Posterior cingulate gyrus (tissue), 11 donors: ENCODE data around the gene TOE1.
A peak's percentile ranks its signal among the peaks of the same experiment; 100 is the strongest.
"Not testable (repeated sequence)": the region's sequence is repeated elsewhere in the genome, so short reads cannot be mapped to it uniquely, and the experiment has no call there.

Experiments used
- DNase-seq, 10 donors: peaks; one replicate each; pipeline versions ENCODE4 v3.0.0 to v3.0.0-alpha.2; 2020 to 2021; ENCODE audit warnings: mixed read lengths in 3 of 10
- intact Hi-C: fragments of 100-400 bp; cut with DNase I; formaldehyde crosslinking; loops from one replicate; pipeline ENCODE4 v1.15.1; 2023

Gene TOE1

DNA sequence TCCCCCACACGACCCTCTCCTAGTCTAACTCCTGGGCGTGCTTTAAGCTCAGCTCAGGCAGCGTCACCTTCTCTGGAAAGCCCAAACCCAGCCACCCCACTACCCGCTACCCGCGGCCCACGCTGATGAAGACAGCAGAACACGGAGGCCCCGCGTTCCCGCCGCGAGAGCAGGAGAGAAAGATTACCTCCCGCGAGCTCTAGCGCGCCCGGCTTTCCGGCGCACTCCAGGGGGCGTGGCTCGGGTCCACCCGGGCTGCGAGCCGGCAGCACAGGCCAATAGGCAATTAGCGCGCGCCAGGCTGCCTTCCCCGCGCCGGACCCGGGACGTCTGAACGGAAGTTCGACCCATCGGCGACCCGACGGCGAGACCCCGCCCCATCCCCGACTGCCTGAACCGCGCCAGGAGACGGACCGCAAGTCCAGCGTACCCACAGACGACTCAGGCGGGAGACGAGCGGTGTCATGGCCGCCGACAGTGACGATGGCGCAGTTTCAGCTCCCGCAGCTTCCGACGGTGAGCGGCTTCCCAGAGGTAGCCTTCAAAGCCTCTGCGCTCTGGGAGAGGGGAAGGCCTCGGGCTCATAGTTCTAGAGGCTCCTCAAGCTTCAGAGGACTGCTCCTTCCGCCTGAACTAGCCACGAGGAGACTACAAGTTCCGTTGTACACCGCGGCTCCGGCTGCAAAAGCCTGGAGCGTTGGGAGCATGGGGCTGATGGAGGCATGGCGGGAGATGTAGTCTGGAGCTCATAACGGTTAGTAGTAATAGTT is at the start of gene TOE1, which contains the start of gene MUTYH:
Gene TOE1, plus strand, starts transcription at position 382 of the 770 bp plus-strand sequence. Its CDS starts 83 bp downstream, at position 465.
Gene MUTYH, minus strand, starts transcription at position 652 of the 770 bp plus-strand sequence. CDS start 5,935 bp downstream, outside the sequence.
- intact Hi-C loops, result loop anchor here (1.0 to 5.0 kb wide), 2 partner anchors 37 to 152 kb away; partner anchors contain the start of gene TESK2
- DNase-seq, result peak; percentile 80 to 98 (median 89)

- intact Hi-C loops, DNase-seq: not testable (repeated sequence)
Observed at GRCh38 chr1:45291002-45291401, 49.0 kb upstream of the TOE1 start.

DNA sequence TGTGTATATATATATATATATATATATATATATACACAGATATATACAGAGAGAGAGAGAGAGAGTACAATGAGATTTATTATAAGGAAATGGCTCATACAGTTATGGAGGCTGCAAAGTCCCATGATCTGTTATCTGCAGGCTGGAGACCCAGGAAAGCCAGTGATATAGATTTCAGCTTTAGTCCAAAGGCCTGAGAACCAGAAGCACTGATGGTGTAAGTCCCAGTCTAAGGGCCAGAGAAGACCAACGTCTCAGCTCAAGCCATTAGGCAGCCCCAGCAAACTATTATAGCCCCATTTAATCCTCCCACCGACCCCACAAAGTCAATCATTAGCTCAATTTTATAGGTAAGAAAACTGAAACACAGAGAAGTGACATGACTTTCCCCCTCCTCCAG is 48.3 kb upstream of the TOE1 start:
- DNase-seq, result no peak
- intact Hi-C loops, result no loop called here

- intact Hi-C loops, result no loop called here
- DNase-seq, result peak in 2 of 10 donors; percentile 28 to 36
Observed at GRCh38 chr1:45297666-45298356, 42.2 kb upstream of the TOE1 start.

DNA sequence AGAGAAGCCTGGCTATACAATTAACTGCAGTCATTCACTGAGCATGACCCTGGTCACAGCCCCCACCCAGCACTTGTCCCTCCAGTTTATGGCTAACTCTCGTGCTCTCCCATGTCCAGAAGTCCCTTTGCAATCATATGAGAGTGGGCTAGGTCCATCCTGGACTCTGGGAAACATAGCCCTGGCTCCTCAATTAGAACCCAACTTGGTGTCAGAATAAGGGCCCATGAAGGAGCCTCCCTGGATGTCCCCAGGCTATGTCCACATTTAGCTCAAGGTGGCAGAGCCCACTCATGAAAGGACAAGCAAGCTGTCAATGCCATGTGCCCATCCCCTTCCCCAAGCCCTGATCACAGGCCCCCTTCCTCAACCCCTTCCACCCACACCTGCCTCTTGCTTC is 40.7 kb upstream of the TOE1 start:
- intact Hi-C loops, result no loop called here
- no peak for DNase-seq

- DNase-seq, result peak in 6 of 10 donors; percentile 21 to 89 (median 30)
- intact Hi-C loops, result loop anchor here (1.0 to 10.0 kb wide), 3 partner anchors 286 to 565 kb away; partner anchors contain the start of genes KIF2C and RNU5D-1
Observed at GRCh38 chr1:45299981-45300668, 39.8 kb upstream of the TOE1 start.

DNA sequence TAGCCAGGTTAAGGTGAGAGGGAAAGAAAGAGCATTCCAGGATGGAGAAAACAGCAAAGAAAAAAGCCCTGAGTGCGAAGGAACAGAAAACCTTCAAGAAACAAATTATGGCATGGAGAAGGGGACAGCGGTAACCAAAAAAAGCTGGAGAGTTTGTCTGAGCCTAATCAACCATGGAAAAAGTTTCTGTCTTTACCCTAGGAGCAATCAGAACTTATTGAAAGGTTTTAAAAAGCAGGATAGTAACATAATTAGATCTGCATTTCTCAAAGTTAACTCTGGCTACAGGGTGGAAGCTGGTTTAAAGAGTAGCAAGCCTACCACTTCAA is 39.3 kb upstream of the TOE1 start:
- intact Hi-C loops, result loop anchor here (1.0 to 10.0 kb wide), 3 partner anchors 286 to 566 kb away; partner anchors contain the start of genes KIF2C and RNU5D-1
- no peak for DNase-seq

DNA sequence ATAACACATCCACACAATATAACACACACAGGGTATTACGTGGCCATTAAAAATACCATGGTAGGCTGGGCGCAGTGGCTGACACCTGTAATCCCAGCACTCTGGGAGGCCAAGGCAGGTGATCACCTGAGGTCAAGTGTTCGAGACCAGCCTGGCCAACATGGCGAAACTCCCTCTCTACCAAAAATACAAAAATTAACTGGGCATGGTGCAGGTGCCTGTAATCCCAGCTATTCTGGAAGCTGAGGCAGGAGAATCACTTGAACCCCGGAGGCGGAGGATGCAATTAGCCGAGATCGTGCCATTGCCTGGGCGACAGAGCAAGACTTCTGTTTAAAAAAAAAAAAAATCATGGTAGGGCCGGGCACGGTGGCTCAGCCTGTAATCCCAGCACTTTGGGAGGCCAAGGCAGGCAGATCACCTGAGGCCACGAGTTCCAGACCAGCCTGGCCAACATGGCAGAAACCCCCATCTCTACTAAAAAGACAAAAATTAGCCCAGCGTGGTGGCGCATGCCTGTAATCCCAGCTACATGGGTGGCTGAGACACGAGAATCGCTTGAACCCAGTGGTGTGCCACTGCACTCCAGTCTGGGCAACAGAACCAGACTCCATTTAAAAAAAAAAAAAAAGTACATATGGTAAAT is 37.3 kb upstream of the TOE1 start:
- no peak for DNase-seq
- intact Hi-C loops, result loop anchor here (1.0 to 10.0 kb wide), 4 partner anchors 38 to 568 kb away; partner anchors contain the start of genes KIF2C, MUTYH, RNU5D-1 and TOE1

DNA sequence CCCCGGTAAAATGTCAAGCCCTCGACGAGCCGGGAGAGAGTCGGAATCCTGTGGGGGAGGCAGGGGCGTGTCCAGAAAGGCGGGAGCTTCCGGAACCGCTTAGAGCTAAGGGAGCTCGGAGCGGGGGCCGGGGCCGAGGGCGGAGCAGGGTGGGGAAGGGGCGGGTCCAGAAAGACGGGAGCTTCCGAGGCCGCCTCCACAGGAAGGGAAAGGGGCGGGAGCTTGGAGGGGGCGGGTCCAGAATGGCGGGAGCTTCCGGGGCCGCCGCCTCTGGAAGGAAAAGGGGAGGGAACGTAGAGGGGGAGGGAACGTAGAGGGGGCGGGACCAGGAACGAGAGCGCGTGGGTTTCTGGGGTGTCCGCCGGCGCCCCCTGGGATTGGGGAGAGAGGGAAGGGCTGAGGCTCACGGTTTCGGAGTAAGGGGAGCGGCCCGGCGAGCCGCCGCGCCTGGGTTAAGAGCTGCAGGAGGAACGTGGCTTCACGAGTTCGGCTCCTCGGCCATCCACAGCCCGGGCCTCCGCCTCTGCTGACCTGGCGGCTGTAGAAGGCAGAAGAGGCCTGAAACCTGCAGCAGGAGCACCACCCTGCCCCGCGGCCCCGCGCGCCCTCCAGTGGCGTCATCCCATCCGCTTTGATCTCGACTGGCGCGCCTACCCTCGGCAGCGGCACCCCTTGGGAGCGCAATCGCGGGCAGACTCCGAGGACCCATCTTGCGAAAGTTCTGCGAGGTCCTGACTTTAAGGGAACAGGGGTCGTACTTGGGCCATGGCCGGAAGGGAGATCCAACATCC is 36.3 kb upstream of the TOE1 start:
- DNase-seq, result peak; percentile 95 to 99 (median 98)
- intact Hi-C loops, result loop anchor here (1.0 to 10.0 kb wide), 4 partner anchors 37 to 569 kb away; partner anchors contain the start of genes KIF2C, MUTYH, RNU5D-1 and TOE1

DNA sequence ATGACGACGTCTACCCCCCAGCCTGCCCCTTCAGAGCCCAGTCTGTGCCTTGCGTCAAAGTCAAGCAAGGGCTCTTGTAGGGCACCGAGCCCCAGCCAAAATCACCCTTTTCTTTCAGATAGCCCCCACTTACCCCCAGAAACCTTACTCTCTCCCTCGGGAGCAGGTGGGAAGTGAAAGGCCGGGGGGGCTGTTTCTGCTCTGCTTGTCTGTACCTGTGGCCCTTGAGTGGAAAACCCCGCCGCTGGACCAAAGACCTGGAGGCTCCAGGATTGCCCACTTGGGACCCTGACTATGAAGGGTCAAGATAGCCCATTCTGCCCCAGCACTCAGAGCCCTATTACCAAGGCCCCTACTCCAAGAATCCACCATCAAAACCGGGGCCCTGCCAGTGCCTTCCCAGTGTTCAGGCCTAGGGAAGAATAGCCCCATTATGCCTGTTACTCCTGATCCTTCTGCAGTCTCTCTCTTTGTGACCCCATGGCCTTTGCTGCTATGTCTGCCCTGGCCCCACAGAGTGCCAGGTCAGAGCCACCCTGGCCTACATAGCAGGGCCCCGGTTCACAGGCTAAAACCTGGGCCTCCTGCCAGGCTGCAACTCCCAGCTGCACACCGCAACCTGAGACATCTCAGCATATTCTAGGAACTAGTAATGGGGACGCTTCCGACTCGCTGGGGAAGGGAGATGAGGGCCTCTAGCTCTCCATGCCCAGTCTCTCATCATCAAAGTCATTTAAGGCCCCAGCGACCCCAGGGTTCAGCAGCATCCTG is 35.5 kb upstream of the TOE1 start:
- intact Hi-C loops, result loop anchor here (10.0 kb wide), 2 partner anchors 470 to 570 kb away; partner anchors contain the start of genes KIF2C and RNU5D-1
- DNase-seq, result peak in 1 of 10 donors; percentile 14

- DNase-seq, result no peak
- intact Hi-C loops, result loop anchor here (10.0 kb wide), 2 partner anchors 470 to 570 kb away; partner anchors contain the start of genes KIF2C and RNU5D-1
Observed at GRCh38 chr1:45305231-45305630, 34.7 kb upstream of the TOE1 start.

GRCh38 chr1:45306319-45306718 is 33.7 kb upstream of the TOE1 start:
- intact Hi-C loops, result loop anchor here (10.0 kb wide), 2 partner anchors 472 to 572 kb away; partner anchors contain the start of genes KIF2C and RNU5D-1
- no peak for DNase-seq

DNA sequence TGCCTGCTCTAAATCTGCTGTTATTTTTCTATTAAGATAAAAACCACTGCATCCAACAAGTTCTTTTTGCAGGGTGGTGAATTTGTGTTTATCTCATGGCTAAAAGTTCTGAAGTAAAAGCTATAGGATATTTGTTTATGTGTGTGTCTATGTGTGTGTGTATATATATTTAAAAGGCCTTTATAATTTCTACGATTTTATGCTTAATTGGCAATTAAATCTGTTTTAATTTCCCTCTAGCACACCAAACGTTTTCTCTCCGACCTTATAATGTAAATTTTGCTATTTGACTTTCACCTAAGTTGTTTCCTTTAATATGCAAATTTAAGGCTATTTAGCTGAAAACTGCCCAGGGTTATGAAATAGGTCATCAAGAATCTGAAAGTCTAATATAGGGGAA is 33.1 kb upstream of the TOE1 start:
- DNase-seq, result no peak
- intact Hi-C loops, result loop anchor here (10.0 kb wide), 2 partner anchors 472 to 572 kb away; partner anchors contain the start of genes KIF2C and RNU5D-1

DNA sequence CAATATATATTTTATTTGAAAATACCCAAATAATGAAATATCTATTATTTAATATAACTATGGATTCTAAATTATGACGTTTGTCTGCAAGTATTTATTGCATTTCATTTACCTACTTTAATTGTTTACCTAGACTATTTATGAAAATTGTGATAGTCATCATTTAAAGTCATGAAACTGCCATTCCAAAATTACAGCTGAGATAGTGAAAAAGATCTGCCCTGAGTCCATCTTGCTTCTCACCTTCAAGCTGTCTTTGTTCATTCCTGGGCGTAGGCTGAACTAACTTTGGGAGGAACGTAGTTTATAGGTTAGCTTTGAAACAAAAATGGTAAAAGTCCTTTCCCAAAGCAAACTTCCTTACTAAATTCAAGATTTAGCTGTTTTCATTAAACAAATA is 25.7 kb upstream of the TOE1 start:
- no peak for DNase-seq
- intact Hi-C loops, result no loop called here

- intact Hi-C loops, result no loop called here
- no peak for DNase-seq
Observed at GRCh38 chr1:45317166-45317565, 22.8 kb upstream of the TOE1 start.

DNA sequence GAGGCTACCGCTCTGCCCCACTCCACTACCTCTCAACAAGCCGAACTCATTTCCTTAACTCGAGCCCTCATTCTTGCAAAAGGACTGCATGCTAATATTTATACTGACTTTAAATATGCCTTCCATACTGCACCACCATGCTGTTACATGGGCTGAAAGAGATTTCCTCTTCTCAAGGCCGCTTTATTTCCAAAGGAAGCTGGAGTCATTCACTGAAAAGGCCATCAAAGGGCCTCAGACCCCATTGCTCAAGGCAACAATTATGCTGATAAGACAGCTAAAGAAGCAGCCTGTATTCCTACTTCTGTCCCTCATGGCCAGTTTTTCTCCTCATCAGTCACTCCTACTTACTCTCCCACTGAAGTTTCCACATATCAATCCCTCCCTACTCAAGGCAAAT is 20.2 kb upstream of the TOE1 start:
- intact Hi-C loops, result no loop called here
- no peak for DNase-seq

GRCh38 chr1:45321444-45321843 is 18.5 kb upstream of the TOE1 start:
- intact Hi-C loops, result no loop called here

GRCh38 chr1:45322486-45323040 is 17.4 kb upstream of the TOE1 start:
- no peak for DNase-seq

More at GRCh38 chr1:45321444-45321843, 18.5 kb upstream of the TOE1 start:
- DNase-seq, result no peak

More at GRCh38 chr1:45322486-45323040, 17.4 kb upstream of the TOE1 start:
- intact Hi-C loops, result no loop called here
